Chondrocyte (in vitro differentiated cells): ENCODE results near the gene NUDT3. TPM values are rescaled to one million over a fixed set of nuclear protein-coding genes. Genes with fewer than 3 reads are reported as not detected.
"Not testable (repeated sequence)": the region's sequence is repeated elsewhere in the genome, so short reads cannot be mapped to it uniquely, and the experiment has no call there.

Experiments
- DNase-seq: peaks from one replicate; pipeline ENCODE4 v3.0.0; 2021; ENCODE audit warnings: mixed read lengths, low spot score
- H3K27ac Mint-ChIP-seq: one replicate; pipeline ENCODE4 v1.8.0; 2021; ENCODE audit warnings: mild to moderate bottlenecking, moderate library complexity, mixed read lengths; ENCODE audit not compliant: unreplicated experiment
- H3K27me3 Mint-ChIP-seq: 2 replicates; pipeline ENCODE4 v1.8.0; 2021; ENCODE audit warnings: low read depth, mixed read lengths
- H3K36me3 Mint-ChIP-seq: 2 replicates; pipeline ENCODE4 v1.8.0; 2021; ENCODE audit warnings: low read depth, mixed read lengths
- H3K4me1 Mint-ChIP-seq: 2 replicates; pipeline ENCODE4 v1.8.0; 2021; ENCODE audit warnings: low read depth, mild to moderate bottlenecking, mixed read lengths
- H3K4me3 Mint-ChIP-seq: one replicate; pipeline ENCODE4 v1.8.0; 2021; ENCODE audit warnings: mild to moderate bottlenecking, moderate library complexity, mixed read lengths; ENCODE audit not compliant: unreplicated experiment
- H3K9me3 Mint-ChIP-seq: 2 replicates; pipeline ENCODE4 v1.8.0; 2021; ENCODE audit warnings: low read depth, mixed read lengths
- total RNA-seq: library from RNA; stranded (reverse); gene quantifications from 3 replicates; pipeline ENCODE4 v1.2.1, GENCODE V29; 2021
- TF ChIP-seq, protein P1 (sequence below): fragments of 200-600 bp; sonication (generic); IDR thresholded peaks from 2 replicates; pipeline ENCODE4 v1.5.0; 2021; ENCODE audit warnings: antibody characterized with exemption, mild to moderate bottlenecking, moderate library complexity

Gene NUDT3
- total RNA-seq, 1 donor from 2014 or later: 22.0 TPM

DNA sequence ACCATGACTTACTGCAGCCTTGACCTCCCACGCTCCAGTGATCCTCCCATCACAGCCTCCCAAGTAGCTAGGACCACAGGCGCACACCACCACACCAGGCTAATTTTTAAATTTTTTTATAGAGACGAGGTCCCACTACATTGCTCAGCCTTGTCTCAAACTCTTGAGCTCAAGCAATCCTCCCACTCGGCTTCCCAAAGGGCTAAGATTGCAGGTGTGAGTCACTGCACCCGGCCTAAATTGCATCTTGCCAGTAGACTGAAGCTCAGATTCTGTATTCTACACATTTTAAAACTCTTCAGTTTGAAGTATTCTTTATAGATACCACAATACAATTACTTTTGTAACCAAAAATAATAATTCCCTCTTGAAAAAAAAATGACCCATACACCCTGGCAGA is 11.4 kb downstream of the NUDT3 start:
- DNase-seq: no peak
- Mint-ChIP-seq H3K27me3 (no peaks in the 10 kb centered on the region), H3K9me3 (no peaks in the 10 kb centered on the region), H3K4me1 (peaks cover 38% of the 10 kb centered on the region), H3K4me3 (no peak overlapping the region), H3K27ac (no peak overlapping the region), H3K36me3 (no peaks in the 10 kb centered on the region)
- TF ChIP-seq, protein P1, sequence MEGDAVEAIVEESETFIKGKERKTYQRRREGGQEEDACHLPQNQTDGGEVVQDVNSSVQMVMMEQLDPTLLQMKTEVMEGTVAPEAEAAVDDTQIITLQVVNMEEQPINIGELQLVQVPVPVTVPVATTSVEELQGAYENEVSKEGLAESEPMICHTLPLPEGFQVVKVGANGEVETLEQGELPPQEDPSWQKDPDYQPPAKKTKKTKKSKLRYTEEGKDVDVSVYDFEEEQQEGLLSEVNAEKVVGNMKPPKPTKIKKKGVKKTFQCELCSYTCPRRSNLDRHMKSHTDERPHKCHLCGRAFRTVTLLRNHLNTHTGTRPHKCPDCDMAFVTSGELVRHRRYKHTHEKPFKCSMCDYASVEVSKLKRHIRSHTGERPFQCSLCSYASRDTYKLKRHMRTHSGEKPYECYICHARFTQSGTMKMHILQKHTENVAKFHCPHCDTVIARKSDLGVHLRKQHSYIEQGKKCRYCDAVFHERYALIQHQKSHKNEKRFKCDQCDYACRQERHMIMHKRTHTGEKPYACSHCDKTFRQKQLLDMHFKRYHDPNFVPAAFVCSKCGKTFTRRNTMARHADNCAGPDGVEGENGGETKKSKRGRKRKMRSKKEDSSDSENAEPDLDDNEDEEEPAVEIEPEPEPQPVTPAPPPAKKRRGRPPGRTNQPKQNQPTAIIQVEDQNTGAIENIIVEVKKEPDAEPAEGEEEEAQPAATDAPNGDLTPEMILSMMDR: no peak

DNA sequence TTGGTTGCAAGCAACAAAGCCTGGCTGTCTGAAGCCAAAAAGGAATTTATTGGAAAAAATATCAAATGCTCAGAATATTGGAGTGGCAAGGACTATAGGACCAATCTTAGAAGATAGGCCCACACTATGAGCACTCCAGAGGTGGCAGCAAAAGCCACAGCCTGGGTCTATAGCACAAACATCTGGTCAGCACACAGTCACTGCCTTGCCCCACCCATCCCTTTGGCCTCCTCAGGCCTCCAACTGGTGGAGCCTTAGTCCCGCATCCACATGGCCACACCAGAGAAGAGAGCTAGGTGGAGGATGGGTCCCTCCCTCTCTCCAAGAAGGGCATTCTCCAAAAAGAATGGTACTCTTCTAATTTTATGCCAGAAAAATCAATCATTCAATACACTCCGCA is 14.0 kb downstream of the NUDT3 start:
- Mint-ChIP-seq H3K36me3 (no peaks in the 10 kb centered on the region), H3K27me3 (no peaks in the 10 kb centered on the region), H3K4me3 (no peak overlapping the region), H3K9me3 (no peaks in the 10 kb centered on the region), H3K27ac (no peak overlapping the region), H3K4me1 (peaks cover 17% of the 10 kb centered on the region)
- TF ChIP-seq, protein P1: no peak
- no peak for DNase-seq

DNA sequence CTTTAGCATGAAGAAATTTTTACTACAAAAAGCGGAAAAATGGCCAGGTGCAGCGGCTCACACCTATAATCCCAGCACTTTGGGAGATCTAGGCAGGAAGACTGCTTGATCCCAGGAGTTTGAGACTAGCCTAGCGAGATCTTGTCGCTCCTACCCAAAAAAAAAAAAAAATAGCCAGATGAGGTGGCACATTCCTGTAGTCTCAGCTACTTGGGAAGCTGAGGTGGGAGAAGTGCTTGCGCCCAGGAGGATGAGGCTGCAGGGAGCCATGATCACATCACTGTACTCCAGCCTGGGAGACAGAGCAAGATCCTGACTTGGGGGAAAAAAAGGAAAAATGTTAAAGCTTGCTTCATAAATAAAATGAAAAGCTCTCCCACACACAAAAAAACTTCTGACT is 14.5 kb downstream of the NUDT3 start:
- Mint-ChIP-seq H3K27ac (peak overlapping the region; percentile 84), H3K4me1 (peaks cover 12% of the 10 kb centered on the region), H3K9me3 (no peaks in the 10 kb centered on the region), H3K36me3 (no peaks in the 10 kb centered on the region), H3K4me3 (no peak overlapping the region), H3K27me3 (no peaks in the 10 kb centered on the region)
- DNase-seq: no peak
- TF ChIP-seq, protein P1: no peak

DNA sequence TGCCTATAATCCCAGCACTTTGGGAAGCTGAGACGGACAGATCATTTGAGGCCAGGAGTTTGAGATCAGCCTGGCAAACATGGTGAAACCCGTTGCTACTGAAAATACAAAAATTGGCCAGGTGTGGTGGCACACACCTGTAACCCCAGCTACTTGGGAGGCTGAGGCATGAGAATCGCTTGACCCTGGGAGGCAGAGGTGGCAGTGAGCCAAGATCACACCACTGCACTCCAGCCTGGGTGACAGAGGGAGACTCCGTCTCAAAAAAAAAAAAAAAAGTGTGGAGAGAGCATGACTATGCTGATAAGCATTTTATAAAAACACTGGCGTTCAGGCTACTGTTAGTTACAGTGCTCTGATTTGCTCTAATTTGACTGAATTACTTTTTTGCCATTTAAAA is 14.9 kb downstream of the NUDT3 start:
- H3K4me3 Mint-ChIP-seq, H3K36me3 Mint-ChIP-seq, DNase-seq, H3K9me3 Mint-ChIP-seq, H3K27me3 Mint-ChIP-seq: not testable (repeated sequence)
- peak overlapping the region; percentile 84 for H3K27ac Mint-ChIP-seq
- H3K4me1 Mint-ChIP-seq: peaks cover 12% of the 10 kb centered on the region

DNA sequence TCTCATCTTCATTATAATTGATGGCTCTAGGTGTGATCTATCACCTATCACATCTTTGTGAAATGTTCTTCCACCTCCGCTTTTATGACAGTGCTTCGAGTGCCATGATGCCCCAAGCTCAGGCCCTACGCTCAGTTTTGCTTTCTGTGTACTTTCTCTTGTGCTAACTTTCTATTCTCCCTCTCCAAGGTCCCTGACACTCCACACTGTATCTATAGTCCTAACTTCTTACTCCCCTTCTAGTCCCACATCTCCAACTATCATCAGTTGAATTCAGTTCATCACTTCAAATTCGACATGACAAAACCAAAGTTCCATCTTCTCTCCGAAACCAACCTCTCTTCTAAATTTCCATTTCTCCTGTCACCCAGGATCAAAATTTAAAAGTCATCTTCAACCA is 16.6 kb downstream of the NUDT3 start:
- Mint-ChIP-seq H3K4me3 (no peak overlapping the region), H3K36me3 (no peaks in the 10 kb centered on the region), H3K27ac (no peak overlapping the region), H3K9me3 (no peaks in the 10 kb centered on the region), H3K4me1 (peaks cover 12% of the 10 kb centered on the region), H3K27me3 (no peaks in the 10 kb centered on the region)
- no peak for DNase-seq
- TF ChIP-seq, protein P1: no peak

DNA sequence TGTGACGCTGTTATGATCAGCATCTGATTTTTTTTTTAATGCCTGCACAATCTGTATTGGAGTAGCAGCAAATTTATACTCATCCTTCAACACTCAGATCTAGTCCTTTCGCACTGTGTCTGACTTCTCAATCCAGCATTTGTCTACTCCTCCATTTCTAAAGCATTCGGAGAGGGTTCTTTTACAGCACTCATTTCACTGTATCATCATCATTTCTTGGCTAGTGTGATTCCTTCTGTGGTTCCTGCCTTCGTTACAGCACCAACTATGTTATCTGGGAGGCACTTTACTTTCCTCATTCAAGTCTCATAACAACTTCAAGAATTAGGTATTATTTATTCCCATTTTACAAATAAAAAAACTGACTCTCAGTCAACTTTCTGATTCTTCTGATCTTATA is 18.0 kb downstream of the NUDT3 start:
- H3K9me3 Mint-ChIP-seq: no peaks in the 10 kb centered on the region
- H3K4me3 Mint-ChIP-seq: no peak overlapping the region
- no peaks in the 10 kb centered on the region for H3K36me3 Mint-ChIP-seq
- H3K4me1 Mint-ChIP-seq: peaks cover 18% of the 10 kb centered on the region
- TF ChIP-seq, protein P1: no peak
- no peaks in the 10 kb centered on the region for H3K27me3 Mint-ChIP-seq
- no peak overlapping the region for H3K27ac Mint-ChIP-seq
- no peak for DNase-seq
